Tibial artery (tissue), 4 donors: ENCODE data around the gene SPTBN4.

Experiments
- DNase-seq, 2 donors: peaks; one replicate each; pipeline ENCODE4 v3.0.0-alpha.2; 2019
- H3K27ac ChIP-seq, 2 donors: fragments of 200-600 bp; sonication (generic) in 1 of 2; 1 replicate in 1 of 2; 2 replicates in 1 of 2; pipeline ENCODE4 v1.5.1; 2018 to 2019; ENCODE audit warnings: mild to moderate bottlenecking in 1 of 2
- H3K27me3 ChIP-seq, 2 donors: fragments of 200-600 bp; sonication (generic) in 1 of 2; one replicate each; pipeline versions ENCODE4 v1.5.1 to v1.6.0; 2016 to 2019
- H3K36me3 ChIP-seq, 3 donors: fragments of 200-600 bp; sonication (generic) in 2 of 3; one replicate each; pipeline ENCODE4 v1.5.1; 2016 to 2019; ENCODE audit warnings: mild to moderate bottlenecking in 2 of 3
- H3K4me1 ChIP-seq, 4 donors: fragments of 200-600 bp; sonication (generic) in 2 of 4; 1 replicate in 3 of 4; 2 replicates in 1 of 4; pipeline ENCODE4 v1.5.1; 2016 to 2019
- H3K4me3 ChIP-seq, 2 donors: fragments of 200-600 bp; sonication (generic) in 1 of 2; 1 replicate in 1 of 2; 2 replicates in 1 of 2; pipeline ENCODE4 v1.5.1; 2018 to 2019; ENCODE audit warnings: mild to moderate bottlenecking in 2 of 2
- H3K9me3 ChIP-seq, 3 donors: fragments of 200-600 bp; sonication (generic) in 1 of 3; one replicate each; pipeline ENCODE4 v1.5.1; 2016 to 2019
- CTCF ChIP-seq, 2 experiments: fragments of 200-600 bp in 1 of 2; fragments of 450-650 bp in 1 of 2; IDR thresholded peaks; one replicate each; pipeline ENCODE4 v1.5.1; 2017 to 2019; ENCODE audit warnings: antibody characterized with exemption in 2 of 2, mild to moderate bottlenecking in 1 of 2, moderate library complexity in 1 of 2
- intact Hi-C: fragments of 100-400 bp; cut with DNase I; formaldehyde crosslinking; loops from one replicate; pipeline ENCODE4 v1.15.0; 2023; ENCODE audit warnings: low total_unique reads

SPTBN4 gene

GRCh38 chr19:40528533-40529092, 61.8 kb downstream of the SPTBN4 start:
- intact Hi-C loops = loop anchor here (10.0 kb wide), 1 partner anchor 106 kb away; no protein-coding TSS in a partner anchor
- no peaks in the 10 kb centered on the region for H3K36me3 ChIP-seq
- H3K4me3 ChIP-seq = no peak overlapping the region
- no peaks in the 10 kb centered on the region for H3K9me3 ChIP-seq
- no peak overlapping the region for H3K27ac ChIP-seq
- peaks cover 0 to 21% (median 15%) of the 10 kb centered on the region in 4 donors for H3K4me1 ChIP-seq
- no peak for TF ChIP-seq CTCF (IDR thresholded peaks at IDR 0.05)
- DNase-seq = no peak
- H3K27me3 ChIP-seq = peaks cover 0 to 5% of the 10 kb centered on the region in 2 donors

GRCh38 chr19:40529093-40529954, 62.5 kb downstream of the SPTBN4 start:
- Histone ChIP-seq H3K27ac (peak overlapping the region in 1 of 2 donors; percentile 23), H3K27me3 (peaks cover 0 to 5% of the 10 kb centered on the region in 2 donors), H3K4me1 (peaks cover 0 to 21% (median 15%) of the 10 kb centered on the region in 4 donors), H3K36me3 (no peaks in the 10 kb centered on the region), H3K9me3 (no peaks in the 10 kb centered on the region), H3K4me3 (peak overlapping the region; percentile 49 to 52)
- intact Hi-C loops = loop anchor here (10.0 kb wide), 1 partner anchor 105 kb away; no protein-coding TSS in a partner anchor
- peak; percentile 97 to 98 for TF ChIP-seq CTCF (IDR thresholded peaks at IDR 0.05)
- peak; percentile 76 to 88 for DNase-seq

- peaks cover 0 to 5% of the 10 kb centered on the region in 2 donors for H3K27me3 ChIP-seq
- no peak for TF ChIP-seq CTCF (IDR thresholded peaks at IDR 0.05)
- no peak for DNase-seq
- intact Hi-C loops = loop anchor here (5.0 kb wide), 1 partner anchor 67 kb away; no protein-coding TSS in a partner anchor
- H3K4me1 ChIP-seq = peaks cover 0 to 21% (median 15%) of the 10 kb centered on the region in 4 donors
- H3K9me3 ChIP-seq = no peaks in the 10 kb centered on the region
- H3K27ac ChIP-seq = no peak overlapping the region
- no peaks in the 10 kb centered on the region for H3K36me3 ChIP-seq
- no peak overlapping the region for H3K4me3 ChIP-seq
Measured at GRCh38 chr19:40530091-40530901, 63.5 kb downstream of the SPTBN4 start.

- DNase-seq = no peak
- TF ChIP-seq CTCF (IDR thresholded peaks at IDR 0.05) = no peak
- intact Hi-C loops = loop anchor here (5.0 kb wide), 1 partner anchor 64 kb away; no protein-coding TSS in a partner anchor
- Histone ChIP-seq H3K4me3 (no peak overlapping the region), H3K27me3 (peaks cover 0 to 5% of the 10 kb centered on the region in 2 donors), H3K4me1 (peaks cover 0 to 21% (median 15%) of the 10 kb centered on the region in 4 donors), H3K9me3 (no peaks in the 10 kb centered on the region), H3K36me3 (no peaks in the 10 kb centered on the region), H3K27ac (no peak overlapping the region)
Measured at GRCh38 chr19:40533508-40533907, 66.7 kb downstream of the SPTBN4 start.

GRCh38 chr19:40534148-40534547, 67.3 kb downstream of the SPTBN4 start:
- no peak for DNase-seq
- Histone ChIP-seq H3K27me3 (peaks cover 0 to 5% of the 10 kb centered on the region in 2 donors), H3K4me1 (peaks cover 0 to 21% (median 15%) of the 10 kb centered on the region in 4 donors), H3K4me3 (no peak overlapping the region), H3K9me3 (no peaks in the 10 kb centered on the region), H3K36me3 (no peaks in the 10 kb centered on the region), H3K27ac (no peak overlapping the region)
- TF ChIP-seq CTCF (IDR thresholded peaks at IDR 0.05) = no peak
- intact Hi-C loops = loop anchor here (5.0 kb wide), 1 partner anchor 63 kb away; no protein-coding TSS in a partner anchor
